HG02759 (cell line): Measurements from ENCODE around the gene SELENOV.

Experiments used
- ATAC-seq: cut with Tn5 transposase; IDR thresholded peaks from one replicate; pipeline ENCODE4 v1.9.1; 2021; ENCODE audit warnings: mild to moderate bottlenecking, moderate library complexity; ENCODE audit not compliant: unreplicated experiment

SELENOV gene

DNA sequence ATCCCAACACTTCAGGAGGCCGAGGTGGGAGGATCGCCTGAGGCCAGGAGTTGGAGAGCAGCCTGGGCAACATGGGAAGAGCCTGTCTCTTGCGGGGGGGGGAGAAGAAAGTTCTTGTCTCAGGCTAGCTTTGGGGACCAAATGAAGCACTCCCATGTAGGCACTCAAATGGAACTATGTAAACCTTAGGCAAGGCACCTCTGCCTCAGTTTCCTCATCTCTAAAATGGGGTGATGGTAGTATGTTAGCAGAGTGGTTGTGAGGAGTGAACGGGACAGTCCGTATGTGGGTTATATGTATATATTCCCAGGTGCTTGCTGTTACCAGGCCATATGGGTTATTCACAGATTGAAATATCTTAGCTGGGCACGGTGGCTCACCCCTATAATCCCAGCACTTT lies 22.7 kb upstream of the SELENOV start:
- ATAC-seq, result no peak

DNA sequence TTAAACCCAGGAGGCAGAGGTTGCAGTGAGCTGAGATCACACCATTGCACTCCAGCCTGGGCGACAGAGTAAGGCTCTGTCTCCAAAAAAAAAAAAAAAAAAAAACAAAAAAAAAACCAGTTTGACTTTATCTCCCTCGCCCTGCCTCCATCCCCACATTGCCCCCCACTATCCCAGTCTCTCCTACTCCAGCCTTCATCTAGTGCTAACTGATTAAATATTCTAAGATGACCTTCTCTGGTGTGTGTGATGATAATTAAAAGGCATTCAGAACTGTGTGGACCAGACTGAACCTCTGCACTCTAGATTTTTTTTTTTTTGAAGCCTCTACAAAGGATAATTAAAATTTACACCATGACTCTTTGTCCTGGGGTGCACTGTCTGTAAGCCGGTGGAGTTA lies 22.2 kb upstream of the SELENOV start:
- no peak for ATAC-seq

DNA sequence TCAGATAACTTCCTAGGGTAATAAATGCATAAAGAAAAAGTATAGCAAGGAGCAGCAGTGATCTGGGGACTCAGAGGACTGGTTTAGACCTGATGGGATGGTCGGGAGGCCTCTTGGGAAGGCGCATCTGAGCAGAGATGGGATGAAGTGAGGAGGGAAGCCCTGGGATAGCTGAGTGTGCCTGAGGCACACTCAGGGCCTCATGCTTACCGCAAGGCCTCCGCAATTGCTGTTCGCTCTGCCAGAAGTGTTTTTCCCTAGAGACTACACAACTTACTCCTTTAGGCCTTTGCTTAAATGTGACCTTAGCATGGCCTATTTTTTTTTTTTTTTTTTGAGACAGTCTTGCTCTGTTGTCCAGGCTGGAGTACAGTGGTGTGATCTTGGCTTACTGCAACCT lies 20.3 kb upstream of the SELENOV start:
- no peak for ATAC-seq

DNA sequence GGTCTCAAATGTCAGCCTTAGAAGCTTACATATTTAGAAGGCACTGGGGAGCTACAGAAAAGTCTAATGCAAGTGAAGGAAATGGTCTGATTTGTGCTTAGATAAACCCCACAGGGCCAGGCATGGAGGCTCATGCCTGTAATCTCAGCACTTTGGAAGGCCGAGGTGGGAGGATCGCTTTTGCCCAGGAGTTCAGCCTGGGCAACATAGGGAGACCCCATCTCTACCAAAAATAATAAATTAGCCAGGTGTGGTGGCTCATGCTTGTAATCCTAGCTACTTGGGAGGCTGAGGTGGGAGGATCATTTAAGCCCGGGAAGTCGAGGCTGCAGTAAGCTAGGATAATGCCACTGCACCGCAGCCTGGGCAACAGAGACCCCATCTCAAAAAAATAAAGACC lies 18.9 kb upstream of the SELENOV start:
- no peak for ATAC-seq

DNA sequence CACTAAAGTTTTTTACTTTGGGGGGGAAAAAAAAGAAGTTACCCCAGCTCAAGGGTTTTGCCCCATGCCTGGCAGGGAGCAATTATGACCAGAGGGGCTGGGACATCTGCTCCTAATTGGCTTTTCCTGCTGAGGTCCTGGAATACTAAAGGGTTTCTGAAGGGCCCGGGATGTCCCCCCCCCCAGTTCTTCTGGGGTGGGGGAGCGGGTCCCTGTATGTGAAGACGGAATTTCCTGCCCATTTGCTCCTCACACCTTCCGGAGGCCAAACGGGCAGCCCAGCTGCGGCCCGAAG lies 17.3 kb upstream of the SELENOV start:
- ATAC-seq, result no peak

DNA sequence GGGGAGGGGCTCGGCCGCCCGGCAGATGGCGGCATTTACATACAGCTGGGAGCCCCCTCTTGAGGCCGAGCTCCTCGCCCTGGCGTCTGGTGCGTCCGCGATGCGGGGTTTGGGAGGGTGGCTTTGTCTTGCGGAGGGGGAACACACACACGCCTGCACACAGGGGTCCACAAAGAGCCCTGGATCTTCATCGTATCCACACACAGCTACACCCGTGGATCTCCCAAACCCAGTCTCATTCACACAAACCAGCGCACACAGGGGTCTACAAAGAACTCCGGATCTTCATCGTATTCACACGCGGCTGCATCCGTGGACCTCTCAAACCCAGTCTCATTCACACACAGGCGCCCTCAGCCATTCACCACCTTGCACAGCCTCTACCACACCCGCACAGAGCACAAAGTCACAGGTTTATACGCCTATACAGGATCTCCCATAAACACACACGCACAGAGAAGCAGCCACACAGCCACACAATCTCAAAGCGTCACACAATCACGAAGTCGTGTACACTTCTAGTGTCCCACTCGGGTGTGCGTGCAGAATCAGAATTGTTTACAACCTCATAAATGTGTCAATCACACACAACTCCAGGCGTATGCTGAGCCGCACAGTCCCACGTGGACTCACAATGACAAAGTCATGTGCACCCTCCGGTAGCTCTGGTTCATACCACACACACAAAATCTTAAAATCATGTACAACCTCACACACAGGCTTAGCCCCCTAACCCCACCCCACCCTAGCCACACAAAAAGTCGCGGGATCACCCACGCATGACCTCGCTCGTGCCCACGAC lies 16.7 kb upstream of the SELENOV start:
- no peak for ATAC-seq

DNA sequence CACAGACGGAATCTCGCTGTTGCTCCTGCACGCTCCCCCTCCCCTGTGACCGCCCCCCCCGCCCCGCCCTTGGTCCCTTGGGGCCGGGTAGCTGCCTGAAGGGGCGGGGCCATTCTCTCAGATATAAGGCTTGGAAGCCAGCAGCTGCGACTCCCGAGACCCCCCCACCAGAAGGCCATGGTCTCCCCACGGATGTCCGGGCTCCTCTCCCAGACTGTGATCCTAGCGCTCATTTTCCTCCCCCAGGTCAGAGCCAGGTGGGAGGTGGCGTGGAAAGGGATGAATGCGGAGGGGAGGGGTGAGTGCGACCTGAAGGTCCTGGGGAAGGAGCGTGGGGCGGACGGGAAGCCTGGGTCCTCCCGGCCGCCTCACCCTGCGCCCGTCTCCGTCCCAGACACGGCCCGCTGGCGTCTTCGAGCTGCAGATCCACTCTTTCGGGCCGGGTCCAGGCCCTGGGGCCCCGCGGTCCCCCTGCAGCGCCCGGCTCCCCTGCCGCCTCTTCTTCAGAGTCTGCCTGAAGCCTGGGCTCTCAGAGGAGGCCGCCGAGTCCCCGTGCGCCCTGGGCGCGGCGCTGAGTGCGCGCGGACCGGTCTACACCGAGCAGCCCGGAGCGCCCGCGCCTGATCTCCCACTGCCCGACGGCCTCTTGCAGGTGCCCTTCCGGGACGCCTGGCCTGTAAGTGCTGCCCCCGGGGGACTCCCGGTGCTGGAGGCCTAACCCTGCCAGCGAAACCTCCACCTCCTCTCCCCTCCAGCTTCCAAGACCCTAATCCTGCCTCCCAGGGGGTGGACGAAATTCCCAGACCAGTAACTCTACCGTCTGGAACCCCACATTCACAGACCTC lies 15.9 kb upstream of the SELENOV start, which contains the start of gene DLL3:
Gene DLL3 (plus strand): TSS at position 150 of the 845 bp plus-strand sequence. CDS start 28 bp downstream, at position 178.
- ATAC-seq, result no peak

DNA sequence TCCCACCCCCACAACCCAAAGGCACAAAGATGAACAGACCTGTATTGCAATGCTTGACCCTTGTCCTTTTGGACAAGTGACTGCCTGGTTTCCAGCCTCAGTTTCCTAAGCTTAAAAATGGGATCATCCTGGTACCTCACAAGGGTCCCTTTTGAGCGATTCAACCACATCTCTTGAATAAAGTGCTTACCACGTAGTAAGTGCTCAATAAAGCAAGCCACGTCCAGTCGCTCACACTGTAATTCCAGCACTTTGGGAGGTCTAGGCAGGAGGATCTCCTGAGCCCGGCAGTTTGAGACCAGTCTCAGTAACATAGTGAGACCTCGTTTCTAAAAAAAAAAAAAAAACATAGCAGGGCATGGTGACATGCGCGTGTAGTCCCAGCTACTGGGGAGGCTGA lies 15.0 kb upstream of the SELENOV start:
- ATAC-seq, result no peak

DNA sequence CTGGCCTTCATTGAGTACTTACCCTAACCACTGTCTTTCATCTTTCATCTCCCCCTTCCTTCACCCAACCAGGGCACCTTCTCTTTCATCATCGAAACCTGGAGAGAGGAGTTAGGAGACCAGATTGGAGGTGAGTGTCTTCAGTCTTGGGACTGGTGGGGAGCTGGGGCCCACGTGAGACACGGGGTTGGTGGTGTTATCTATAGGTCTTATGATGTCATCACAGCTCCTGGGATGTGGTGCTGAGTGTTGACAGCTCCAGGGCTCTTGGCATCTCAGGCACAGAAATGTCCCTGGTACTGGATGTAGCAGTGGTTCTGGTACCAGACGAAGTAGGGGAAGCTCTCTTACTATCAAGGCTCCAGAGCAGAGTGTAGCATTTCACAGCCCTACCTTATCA lies 14.4 kb upstream of the SELENOV start:
- no peak for ATAC-seq

DNA sequence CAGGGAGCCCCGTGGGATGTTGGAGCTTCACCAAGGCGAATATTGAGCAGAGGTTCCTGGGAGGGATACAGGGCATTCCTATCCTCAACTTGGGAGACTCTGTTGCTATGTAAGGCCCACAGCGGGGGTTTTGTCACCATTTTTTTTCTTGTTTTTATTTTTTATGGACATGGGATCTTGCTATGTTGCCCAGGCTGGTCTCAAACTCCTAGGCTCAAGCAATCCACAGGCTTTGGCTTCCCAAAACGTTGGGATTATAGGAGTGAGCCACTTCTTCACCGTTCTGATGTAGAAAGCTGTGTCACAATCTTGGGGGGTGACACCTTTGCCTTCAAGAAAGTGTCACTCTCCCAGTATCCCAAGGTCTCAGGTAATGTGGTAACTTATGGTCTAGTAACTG lies 13.6 kb upstream of the SELENOV start:
- no peak for ATAC-seq

DNA sequence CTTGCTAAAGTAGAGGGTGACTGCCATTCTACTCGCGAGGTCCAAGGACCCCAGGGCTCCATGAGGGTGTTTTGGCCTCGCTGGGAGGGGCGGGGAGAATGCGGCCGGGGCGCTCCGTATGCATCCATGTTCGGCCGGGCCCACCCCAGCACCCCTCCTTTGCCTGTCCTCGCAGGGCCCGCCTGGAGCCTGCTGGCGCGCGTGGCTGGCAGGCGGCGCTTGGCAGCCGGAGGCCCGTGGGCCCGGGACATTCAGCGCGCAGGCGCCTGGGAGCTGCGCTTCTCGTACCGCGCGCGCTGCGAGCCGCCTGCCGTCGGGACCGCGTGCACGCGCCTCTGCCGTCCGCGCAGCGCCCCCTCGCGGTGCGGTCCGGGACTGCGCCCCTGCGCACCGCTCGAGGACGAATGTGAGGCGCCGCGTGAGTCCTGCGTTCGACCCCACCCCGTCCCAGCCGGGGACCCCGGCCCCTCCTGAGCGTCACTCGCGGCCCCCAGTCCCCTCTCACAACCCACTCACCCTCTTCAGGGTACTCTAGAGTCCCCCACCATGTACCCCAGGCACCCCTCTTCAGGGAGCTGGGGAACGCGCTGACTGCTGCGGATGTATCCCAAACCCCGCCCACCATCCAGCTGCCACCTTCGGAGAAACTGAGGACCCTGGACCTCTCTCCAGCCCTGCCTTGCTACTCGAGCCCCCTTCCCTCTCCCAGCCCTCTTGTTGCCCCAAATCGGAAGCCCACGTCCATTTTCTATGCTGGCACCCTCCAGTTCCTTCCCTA lies 12.1 kb upstream of the SELENOV start:
- peak; percentile 46 for ATAC-seq

DNA sequence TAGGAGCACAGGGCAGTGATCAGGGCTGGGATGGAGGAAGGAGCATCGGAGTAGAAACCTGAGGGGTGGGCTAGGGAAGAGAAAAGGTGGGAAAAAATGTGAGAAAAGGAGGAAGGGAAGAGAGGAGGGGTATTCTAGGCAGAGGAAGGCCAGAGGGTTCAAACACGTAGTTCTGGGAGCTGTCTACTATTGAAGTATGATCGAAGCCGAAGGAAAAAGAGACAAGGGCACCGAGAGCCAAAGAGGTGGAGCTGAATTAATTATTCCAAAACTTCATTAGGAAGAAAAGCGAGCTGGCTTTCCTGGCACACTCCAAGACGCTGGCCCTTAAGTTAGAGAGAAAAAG lies 8.4 kb upstream of the SELENOV start:
- no peak for ATAC-seq

DNA sequence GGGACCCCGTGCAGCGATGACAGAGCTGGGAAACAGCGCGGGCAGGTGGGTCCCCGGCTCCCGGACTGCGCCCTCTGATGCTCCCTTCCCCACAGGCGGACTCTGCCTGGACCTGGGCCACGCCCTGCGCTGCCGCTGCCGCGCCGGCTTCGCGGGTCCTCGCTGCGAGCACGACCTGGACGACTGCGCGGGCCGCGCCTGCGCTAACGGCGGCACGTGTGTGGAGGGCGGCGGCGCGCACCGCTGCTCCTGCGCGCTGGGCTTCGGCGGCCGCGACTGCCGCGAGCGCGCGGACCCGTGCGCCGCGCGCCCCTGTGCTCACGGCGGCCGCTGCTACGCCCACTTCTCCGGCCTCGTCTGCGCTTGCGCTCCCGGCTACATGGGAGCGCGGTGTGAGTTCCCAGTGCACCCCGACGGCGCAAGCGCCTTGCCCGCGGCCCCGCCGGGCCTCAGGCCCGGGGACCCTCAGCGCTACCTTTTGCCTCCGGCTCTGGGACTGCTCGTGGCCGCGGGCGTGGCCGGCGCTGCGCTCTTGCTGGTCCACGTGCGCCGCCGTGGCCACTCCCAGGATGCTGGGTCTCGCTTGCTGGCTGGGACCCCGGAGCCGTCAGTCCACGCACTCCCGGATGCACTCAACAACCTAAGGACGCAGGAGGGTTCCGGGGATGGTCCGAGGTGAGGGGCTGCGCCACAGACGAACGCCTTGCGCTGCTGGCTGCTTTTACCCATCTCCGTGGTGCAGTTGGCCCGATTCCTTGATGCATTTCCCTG lies 7.8 kb upstream of the SELENOV start:
- no peak for ATAC-seq

DNA sequence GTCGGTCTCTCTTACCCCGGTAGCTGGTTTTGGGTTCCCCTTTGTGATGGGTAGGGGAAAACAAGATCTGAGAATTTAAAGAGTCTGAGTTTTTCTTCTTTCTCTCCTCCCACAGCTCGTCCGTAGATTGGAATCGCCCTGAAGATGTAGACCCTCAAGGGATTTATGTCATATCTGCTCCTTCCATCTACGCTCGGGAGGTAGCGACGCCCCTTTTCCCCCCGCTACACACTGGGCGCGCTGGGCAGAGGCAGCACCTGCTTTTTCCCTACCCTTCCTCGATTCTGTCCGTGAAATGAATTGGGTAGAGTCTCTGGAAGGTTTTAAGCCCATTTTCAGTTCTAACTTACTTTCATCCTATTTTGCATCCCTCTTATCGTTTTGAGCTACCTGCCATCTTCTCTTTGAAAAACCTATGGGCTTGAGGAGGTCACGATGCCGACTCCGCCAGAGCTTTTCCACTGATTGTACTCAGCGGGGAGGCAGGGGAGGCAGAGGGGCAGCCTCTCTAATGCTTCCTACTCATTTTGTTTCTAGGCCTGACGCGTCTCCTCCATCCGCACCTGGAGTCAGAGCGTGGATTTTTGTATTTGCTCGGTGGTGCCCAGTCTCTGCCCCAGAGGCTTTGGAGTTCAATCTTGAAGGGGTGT lies 7.1 kb upstream of the SELENOV start:
- no peak for ATAC-seq

DNA sequence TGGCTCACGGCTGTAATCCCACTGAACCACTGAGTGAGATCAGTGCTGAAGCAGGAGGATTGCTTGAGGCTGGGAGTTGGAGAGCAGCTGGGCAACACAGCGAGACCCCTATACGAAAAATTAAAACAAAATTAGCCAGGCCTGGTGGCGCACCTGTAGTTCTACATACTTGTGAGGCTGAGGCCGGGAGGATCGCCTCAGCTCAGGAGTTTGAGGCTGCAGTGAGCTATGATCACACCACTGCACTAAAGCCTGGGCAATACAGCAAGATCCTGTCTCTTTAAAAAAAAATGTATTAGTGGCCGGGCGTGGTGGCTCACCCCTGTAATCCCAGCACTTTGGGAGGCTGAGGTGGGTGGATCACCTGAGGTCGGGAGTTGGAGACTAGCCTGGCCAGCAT lies 6.3 kb upstream of the SELENOV start:
- no peak for ATAC-seq

DNA sequence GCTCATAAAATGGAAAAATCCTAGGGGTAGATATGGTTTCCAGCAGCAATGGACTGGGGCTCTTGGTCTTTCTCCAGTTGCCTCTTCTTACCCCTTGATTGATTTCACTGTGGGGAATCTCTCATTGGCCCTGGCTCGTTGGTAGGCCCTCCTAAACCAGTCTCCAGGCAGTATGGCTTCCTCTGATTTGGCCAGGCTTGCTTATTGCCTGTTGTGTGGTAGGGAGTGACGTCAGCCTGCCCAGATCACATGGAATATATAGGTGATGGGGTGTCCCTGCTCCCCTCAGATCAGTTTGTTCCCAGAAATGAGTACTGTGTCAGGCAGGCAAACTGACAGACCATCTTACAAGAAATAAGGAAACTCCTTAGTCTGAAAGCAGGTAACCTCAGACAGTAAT lies 5.7 kb upstream of the SELENOV start:
- ATAC-seq, result no peak

DNA sequence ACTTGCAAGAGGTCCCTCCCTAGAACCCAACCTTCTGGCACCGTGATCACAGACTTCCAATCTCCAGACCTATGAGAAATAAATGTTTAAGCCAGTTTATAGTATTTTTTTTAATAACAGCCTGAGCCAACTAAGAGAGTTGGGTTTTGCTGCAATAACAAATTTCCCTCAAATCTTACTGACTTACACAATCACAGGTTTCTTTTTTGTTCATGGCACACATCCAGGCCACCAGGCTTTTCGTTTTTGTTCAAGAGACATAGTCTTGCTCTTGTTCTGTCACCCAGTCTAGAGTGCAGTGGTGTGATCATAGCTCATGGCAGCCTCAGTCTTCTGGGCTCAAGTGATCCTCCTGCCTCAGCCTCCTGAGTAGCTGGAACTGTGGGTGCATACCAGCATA lies 2.0 kb upstream of the SELENOV start:
- no peak for ATAC-seq

DNA sequence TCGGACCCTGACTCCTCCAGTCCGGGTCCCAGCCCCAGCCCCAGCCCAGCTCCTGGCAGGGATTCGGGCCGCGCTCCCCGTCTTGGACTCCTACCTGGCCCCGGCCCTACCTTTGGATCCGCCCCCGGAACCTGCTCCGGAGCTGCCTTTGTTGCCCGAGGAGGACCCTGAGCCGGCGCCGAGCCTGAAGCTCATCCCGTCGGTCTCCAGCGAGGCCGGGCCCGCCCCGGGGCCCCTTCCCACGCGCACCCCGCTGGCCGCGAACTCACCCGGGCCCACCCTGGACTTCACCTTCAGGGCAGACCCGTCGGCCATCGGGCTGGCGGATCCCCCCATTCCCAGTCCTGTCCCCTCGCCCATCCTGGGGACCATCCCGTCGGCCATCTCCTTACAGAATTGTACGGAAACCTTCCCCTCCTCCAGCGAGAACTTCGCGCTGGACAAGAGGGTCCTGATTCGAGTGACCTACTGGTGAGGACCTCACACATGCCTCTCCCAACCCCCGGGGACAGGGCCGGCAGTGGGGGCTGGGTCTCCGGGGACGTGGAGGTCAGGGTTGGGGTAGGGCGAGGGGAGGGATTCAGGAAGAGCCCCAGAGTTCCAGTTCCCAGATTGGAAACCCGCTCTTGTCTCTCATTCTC lies 732 bp downstream of the SELENOV start:
- ATAC-seq, result no peak

DNA sequence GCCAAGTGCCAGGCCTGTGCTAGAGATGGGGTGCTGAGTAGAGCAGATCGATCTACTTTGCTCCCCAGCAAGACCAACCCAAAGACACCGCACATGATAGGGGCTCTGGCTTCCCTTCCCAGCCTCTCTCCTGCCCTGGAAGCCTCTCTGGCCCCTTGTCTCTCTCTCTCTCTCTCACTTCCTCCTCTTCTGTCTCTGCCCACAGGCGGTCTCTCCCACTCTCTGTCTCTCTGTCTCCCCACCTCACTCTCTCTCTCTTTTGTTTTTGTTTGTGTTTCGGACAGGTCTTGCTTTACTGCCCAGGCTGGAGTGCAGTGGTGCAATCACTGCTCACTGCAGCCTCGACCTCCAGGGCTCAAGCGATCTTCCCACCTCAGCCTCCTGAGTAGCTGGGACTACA lies 1.3 kb downstream of the SELENOV start:
- no peak for ATAC-seq

DNA sequence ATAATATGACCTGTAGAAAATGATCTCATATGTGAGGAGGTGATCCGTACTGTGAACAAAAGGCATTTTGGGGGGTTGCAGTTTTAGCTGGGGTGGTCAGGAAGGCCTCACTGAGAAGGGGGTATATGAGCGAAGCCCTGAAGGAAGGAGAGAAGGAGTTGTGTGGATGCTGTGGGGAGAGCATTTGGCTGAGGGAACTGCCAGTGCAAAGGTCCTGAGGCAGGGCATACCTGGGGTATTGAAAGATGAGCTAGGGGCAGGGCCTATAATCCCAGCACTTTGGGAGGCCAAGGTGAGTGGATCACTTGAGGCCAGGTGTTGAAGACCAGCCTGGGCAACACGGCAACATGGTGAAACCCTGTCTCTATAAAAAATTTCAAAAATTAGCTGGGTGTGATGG lies 2.5 kb downstream of the SELENOV start:
- ATAC-seq, result no peak
